ENCODE results near the gene TSPEAR. TPM values are rescaled to one million over a fixed set of nuclear protein-coding genes. Genes with fewer than 3 reads are reported as not detected.

The TSPEAR gene
- total RNA-seq, 3 donors from 2014 or later: not detected

Other genes with a start within 250 kb of the TSPEAR start
- not detected for gene KRTAP10-1, start 171.4 kb downstream of the TSPEAR start, total RNA-seq
- not detected for gene KRTAP10-2, start 160.1 kb downstream of the TSPEAR start, total RNA-seq
- not detected for gene KRTAP10-3, start 152.8 kb downstream of the TSPEAR start, total RNA-seq
- not detected for gene KRTAP10-4, start 137.8 kb downstream of the TSPEAR start, total RNA-seq
- not detected for gene KRTAP10-5, start 131.0 kb downstream of the TSPEAR start, total RNA-seq
- not detected for gene KRTAP10-6, start 119.1 kb downstream of the TSPEAR start, total RNA-seq
- not detected for gene KRTAP10-7, start 111.0 kb downstream of the TSPEAR start, total RNA-seq
- gene KRTAP10-8, start 99.5 kb downstream of the TSPEAR start, total RNA-seq: not detected
- not detected for gene KRTAP10-9, start 84.5 kb downstream of the TSPEAR start, total RNA-seq
- gene KRTAP10-10, start 74.2 kb downstream of the TSPEAR start, total RNA-seq: not detected
- not detected for gene KRTAP10-11, start 65.2 kb downstream of the TSPEAR start, total RNA-seq
- not detected for gene KRTAP12-4, start 56.9 kb downstream of the TSPEAR start, total RNA-seq
- gene KRTAP12-3, start 53.6 kb downstream of the TSPEAR start, total RNA-seq: not detected
- gene KRTAP12-2, start 44.6 kb downstream of the TSPEAR start, total RNA-seq: not detected
- not detected for gene KRTAP12-1, start 29.4 kb downstream of the TSPEAR start, total RNA-seq
- gene KRTAP10-12, start 14.4 kb downstream of the TSPEAR start, total RNA-seq: not detected
- gene UBE2G2, start 90.2 kb upstream of the TSPEAR start, total RNA-seq: 100 to 1,000 TPM; 138 to 144 (median 140) TPM
- 100 to 1,000 TPM in 1 of 3 donors, 10 to 100 TPM in 2; 87.0 to 107 (median 93.4) TPM for gene SUMO3, start 106.5 kb upstream of the TSPEAR start, total RNA-seq
- gene PTTG1IP, start 162.1 kb upstream of the TSPEAR start, total RNA-seq: 10 to 100 TPM; 33.8 to 37.6 (median 34.6) TPM
- 100 to 1,000 TPM; 175 to 195 (median 180) TPM for gene ITGB2, start 209.3 kb upstream of the TSPEAR start, total RNA-seq
- 100 to 1,000 TPM; 100 to 130 (median 126) TPM for gene SLX9, start 228.5 kb upstream of the TSPEAR start, total RNA-seq

Data from activated T-cell treated with anti-CD3 and anti-CD28 coated beads, Interleukin-2, amount 50 U/mL, for 4 hours (primary cell).